GM18867 (cell line): ENCODE results near the gene NEB.

ENCODE experiments used
- ATAC-seq: cut with Tn5 transposase; IDR thresholded peaks from one replicate; pipeline ENCODE4 v1.9.1; 2021; ENCODE audit warnings: mild to moderate bottlenecking, moderate library complexity; ENCODE audit not compliant: unreplicated experiment

The NEB gene

DNA sequence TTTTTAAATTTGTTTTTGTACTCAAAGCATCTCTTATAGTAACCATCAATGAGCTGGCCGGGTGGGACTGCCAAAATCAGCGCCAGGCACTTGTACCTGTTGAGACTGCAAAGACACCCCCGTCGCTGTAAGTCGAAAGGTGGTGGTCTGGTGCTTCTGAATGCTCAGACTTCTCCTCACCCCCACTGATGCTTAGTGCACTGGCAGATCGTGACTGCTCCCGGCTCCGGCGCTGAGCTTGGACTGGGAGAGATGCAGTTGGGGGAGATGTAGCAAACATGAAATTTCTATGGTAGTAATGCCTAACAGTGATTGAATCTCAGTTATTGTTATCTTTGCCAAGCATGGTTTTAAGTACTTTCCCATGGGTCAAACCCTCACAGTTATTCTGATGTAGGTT lies 244.0 kb downstream of the NEB start:
- no peak for ATAC-seq

GRCh38 chr2:151486053-151486452 lies 248.2 kb downstream of the NEB start:
- no peak for ATAC-seq

DNA sequence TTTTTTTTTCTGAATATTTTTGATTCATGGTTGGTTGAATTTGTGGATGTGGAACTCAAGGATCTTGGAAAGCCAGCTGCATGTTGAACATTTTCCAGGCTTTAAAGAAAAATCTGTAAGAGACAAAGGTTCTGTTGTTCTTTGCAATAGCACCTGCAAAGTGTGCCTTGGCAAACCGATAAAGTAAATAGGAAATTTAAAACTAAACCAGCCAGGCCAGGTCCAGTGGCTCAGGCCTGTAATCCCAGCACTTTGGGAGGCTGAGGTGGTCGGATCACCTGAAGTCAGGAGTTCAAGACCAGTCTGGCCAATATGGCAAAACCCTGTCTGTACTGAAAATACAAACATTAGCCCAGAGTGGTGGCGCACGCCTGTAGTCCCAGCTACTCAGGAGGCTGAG lies 250.2 kb downstream of the NEB start:
- no peak for ATAC-seq

- no peak for ATAC-seq
Observed at GRCh38 chr2:151483546-151483945, 250.7 kb downstream of the NEB start.

DNA sequence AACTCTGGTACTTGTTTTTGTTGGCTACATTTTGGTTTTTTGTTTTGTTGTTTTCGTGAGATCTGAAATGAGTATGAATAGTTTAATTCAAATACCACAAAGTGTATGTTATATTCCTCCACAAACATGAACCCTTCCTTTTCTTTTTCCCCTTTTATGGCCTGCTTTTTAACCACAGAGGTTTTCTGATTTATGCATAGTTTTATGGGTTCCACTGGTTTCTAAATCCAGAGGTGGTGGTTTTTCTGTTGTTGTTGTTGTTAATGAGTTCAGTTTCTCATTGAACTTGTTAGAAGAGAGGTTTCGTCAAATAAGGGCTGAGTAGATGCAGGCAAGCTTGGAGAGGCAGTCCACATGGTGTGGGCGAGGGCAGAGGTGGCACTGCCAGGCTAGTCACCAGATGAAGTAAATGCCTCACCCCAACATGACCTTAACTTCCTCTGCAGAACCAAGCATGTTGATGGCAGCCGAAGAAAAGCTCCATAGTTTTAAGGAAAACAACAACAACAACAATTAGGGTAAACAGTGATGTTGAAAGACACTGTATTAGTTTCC lies 252.0 kb downstream of the NEB start:
- no peak for ATAC-seq

GRCh38 chr2:151481744-151482143 lies 252.5 kb downstream of the NEB start:
- no peak for ATAC-seq

DNA sequence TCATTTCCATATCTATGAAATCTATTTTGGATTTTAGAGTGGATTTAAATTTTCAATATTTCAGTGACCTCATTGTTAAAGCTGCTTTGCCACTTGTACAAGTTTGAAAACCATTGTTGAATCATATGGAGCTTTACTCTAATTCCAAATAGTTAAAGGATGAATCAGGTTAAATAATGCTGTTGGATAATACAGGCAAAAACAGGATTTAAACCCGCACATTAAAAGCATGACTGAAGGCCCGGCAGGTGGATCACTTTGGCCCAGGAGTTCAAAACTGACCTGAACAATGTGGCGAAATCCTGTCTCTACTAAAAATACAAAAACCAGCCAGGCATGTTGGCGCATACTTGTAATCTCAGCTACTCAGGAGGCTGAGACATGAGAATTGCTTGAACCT lies 256.3 kb downstream of the NEB start:
- ATAC-seq, result no peak

- no peak for ATAC-seq
Observed at GRCh38 chr2:151476287-151476686, 258.0 kb downstream of the NEB start.

DNA sequence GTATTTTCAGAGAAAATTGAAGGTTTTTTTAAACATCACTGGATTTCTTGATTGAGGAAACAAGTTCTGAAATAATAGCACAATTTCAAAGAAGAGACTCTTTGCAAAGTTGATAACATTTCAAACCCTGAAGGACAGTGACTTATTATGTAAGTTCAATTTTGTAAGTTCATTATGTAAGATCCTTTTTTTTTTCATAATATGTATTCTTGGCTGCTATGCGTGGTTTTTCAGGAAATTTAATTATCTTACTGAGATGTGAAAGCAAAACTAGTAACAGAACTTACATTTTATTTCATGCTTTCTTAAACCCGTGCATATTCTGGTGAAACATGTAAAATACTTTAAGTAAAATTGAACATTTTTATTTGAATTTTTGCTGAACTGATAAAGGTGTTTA lies 259.2 kb downstream of the NEB start:
- no peak for ATAC-seq

DNA sequence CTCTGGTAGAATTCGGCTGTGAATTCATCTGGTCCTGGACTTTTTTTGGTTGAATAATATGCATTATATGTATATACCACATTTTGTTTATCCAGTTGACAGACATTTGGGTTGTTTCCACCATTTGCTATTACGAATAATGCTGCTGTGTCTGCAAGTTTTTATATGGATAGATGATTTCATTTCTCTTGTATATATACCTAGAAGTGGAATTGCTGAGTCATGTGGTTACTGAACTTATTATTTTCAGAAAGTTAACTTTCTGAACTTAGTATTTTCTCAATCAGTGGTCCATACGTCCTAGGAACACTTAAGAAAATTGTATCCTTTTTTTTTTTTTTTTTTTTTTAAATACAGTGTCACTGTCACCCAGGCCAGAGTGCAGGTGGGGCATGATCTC lies 261.3 kb downstream of the NEB start:
- ATAC-seq, result no peak

DNA sequence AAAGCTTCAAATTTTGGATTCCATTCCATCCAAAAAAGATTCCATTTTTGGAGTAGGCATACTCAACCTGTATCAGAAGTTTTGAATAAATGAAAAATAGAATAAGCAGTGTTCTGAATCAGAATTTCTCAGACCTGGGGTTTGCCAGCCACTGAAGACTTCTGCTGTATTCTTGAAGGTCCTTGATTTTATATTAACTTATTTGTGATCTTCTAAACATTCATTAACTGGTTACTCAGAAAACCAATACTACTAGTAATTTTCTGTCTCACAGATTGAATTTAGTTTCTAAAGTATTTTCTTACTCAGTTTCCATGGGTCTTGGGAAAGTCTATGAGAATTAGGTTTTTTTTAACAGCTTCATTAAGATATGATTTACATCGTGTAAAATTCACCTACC lies 263.7 kb downstream of the NEB start:
- ATAC-seq, result no peak

- no peak for ATAC-seq
Observed at GRCh38 chr2:151465771-151466170, 268.5 kb downstream of the NEB start.

- ATAC-seq, result no peak
Observed at GRCh38 chr2:151459358-151459757, 274.9 kb downstream of the NEB start.

DNA sequence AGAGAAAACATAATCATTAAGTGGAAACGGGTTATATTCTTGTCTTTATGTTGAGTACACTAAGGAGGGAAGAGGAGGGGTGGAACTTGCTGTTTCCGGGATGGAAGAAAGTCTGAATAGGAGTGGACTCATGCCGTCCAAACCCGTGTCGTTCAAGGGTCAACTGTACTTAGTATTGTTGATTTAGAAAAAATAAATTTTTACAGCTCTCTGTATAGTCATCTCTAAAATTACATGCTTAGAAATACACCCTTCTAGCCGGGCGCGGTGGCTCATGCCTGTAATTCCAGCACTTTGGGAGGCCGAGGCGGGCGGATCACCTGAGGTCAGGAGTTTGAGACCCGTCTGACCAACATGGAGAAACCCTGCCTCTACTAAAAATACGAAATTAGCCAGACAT lies 295.1 kb downstream of the NEB start:
- no peak for ATAC-seq

DNA sequence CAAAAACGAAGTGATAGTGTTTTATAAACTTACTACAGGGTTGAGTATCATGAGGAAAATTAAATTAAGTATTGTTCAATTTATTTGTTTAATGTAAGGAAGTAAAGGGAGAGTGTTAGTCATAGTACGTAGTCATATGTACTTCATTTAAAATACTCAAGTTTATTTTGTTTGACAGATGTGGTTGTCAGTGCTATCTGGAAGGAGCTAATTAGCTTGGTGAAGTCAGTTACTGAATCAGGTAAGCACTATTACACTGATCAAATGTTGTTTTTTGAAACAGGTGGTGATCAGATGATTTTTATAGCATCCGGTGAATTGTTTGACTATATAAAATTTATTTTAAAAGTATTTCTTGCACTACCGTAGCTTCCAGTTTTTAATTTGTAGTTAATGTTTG lies 295.8 kb downstream of the NEB start:
- ATAC-seq, result no peak

GRCh38 chr2:151437630-151438029 lies 296.6 kb downstream of the NEB start:
- ATAC-seq, result peak; percentile 50
